Measurements from ENCODE around the gene GEMIN4. TPM values are rescaled to one million over a fixed set of nuclear protein-coding genes. Genes with fewer than 3 reads are reported as not detected.

The GEMIN4 gene
- total and polyA plus RNA-seq, 2 experiments from 2014 or later, result 14.1 to 45.0 TPM

DNA sequence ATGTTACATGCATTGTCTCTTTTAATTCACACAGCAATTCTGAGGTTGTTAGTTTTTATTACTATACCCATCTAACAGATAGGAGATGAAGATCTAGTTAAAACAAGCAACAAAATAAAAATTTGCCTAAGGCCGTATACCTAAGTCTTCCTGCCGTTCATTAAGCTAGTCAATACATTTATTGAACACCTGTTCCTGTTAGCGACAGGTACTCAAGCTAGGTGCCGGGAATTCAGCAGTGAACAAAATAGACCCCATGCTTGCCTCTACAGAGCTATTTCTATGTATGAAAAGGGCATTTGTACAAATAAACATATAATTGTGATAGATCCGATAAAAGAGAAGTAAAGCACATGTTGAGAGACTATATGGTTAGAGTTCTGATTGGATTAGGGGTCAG is 34.0 kb downstream of the GEMIN4 start (continued):
- no peak for TF ChIP-seq ZNF462 (CRISPR knock-in tag; IDR thresholded peaks at IDR 0.05)
- TF ChIP-seq, protein P1, sequence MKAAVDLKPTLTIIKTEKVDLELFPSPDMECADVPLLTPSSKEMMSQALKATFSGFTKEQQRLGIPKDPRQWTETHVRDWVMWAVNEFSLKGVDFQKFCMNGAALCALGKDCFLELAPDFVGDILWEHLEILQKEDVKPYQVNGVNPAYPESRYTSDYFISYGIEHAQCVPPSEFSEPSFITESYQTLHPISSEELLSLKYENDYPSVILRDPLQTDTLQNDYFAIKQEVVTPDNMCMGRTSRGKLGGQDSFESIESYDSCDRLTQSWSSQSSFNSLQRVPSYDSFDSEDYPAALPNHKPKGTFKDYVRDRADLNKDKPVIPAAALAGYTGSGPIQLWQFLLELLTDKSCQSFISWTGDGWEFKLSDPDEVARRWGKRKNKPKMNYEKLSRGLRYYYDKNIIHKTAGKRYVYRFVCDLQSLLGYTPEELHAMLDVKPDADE (IDR thresholded peaks at IDR 0.05), result no peak

DNA sequence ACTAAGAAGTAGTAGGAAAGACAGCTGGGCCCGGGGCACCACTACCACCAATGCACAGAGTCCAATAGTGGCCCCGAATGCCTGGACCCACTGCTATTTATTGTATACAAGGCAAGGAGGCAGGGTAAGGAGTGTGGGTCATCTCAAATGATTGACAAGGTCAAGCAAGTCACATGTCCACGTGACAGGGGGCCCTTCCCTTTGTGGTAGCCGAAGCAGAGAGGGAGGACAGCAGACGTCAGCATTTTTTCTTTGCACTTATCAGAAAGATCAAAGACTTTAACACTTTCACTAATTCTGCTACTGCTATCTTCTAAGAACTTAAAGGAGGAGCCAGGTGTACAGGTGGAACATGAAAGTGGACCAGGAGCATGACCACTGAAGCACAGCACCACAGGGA is 43.9 kb downstream of the GEMIN4 start:
- Mint-ChIP-seq H3K36me3 (ENCODE audit: low read depth) (peaks cover 19% of the 10 kb centered on the region), H3K4me1 (no peaks in the 10 kb centered on the region), H3K4me3 (no peak overlapping the region), H3K9me3 (no peaks in the 10 kb centered on the region), H3K27me3 (ENCODE audit: insufficient read depth, low read depth, poor library complexity) (no peaks in the 10 kb centered on the region), H3K27ac (no peak overlapping the region)
- TF ChIP-seq EZH2 (IDR thresholded peaks at IDR 0.05; ENCODE audit: low read depth, unreplicated experiment), result no peak
- no peak for TF ChIP-seq NANOG (IDR thresholded peaks at IDR 0.05; ENCODE audit: borderline replicate concordance)
- no peak for TF ChIP-seq JUNB (IDR thresholded peaks at IDR 0.05; ENCODE audit: unreplicated experiment)
- TF ChIP-seq CTCF (conservative IDR thresholded peaks at IDR 0.05; ENCODE audit: low read depth in 2 of 2), result no peak
- TF ChIP-seq, protein P1 (IDR thresholded peaks at IDR 0.05), result no peak
- no peak for TF ChIP-seq CREB1 (CRISPR knock-in tag; IDR thresholded peaks at IDR 0.05; ENCODE audit: low read depth)
- TF ChIP-seq ZNF331 (CRISPR knock-in tag; IDR thresholded peaks at IDR 0.05; ENCODE audit: low read depth), result no peak
- TF ChIP-seq REST (IDR thresholded peaks at IDR 0.05; ENCODE audit: unreplicated experiment), result no peak
- ATAC-seq, result no peak
- no peak for DNase-seq (ENCODE audit: low spot score)
- Histone ChIP-seq H3K27me3 (ENCODE audit: insufficient read depth) (no peaks in the 10 kb centered on the region), H3F3A (replicated peaks; ENCODE audit: low read depth) (no peaks in the 10 kb centered on the region), H3K4me3 (no peak overlapping the region), H3K36me3 (ENCODE audit: insufficient read depth) (peaks cover 13% of the 10 kb centered on the region; the same call in 1 of the 2 replicates), H3K4me2 (no peak overlapping the region), H3K4me1 (ENCODE audit: insufficient read depth) (no peaks in the 10 kb centered on the region), H3K79me2 (replicated peaks; ENCODE audit: insufficient read depth) (peaks cover 29% of the 10 kb centered on the region), H3K9me2 (ENCODE audit: insufficient read depth) (no peaks in the 10 kb centered on the region), H3K27ac (ENCODE audit: low read depth) (no peak overlapping the region), H4K20me1 (replicated peaks; ENCODE audit: insufficient read depth) (peaks cover 4% of the 10 kb centered on the region), H2AFZ (no peak overlapping the region)
